ENCODE data around the gene PLA2G2A.
"Not testable (repeated sequence)": the region's sequence is repeated elsewhere in the genome, so short reads cannot be mapped to it uniquely, and the experiment has no call there.

Gene PLA2G2A

DNA sequence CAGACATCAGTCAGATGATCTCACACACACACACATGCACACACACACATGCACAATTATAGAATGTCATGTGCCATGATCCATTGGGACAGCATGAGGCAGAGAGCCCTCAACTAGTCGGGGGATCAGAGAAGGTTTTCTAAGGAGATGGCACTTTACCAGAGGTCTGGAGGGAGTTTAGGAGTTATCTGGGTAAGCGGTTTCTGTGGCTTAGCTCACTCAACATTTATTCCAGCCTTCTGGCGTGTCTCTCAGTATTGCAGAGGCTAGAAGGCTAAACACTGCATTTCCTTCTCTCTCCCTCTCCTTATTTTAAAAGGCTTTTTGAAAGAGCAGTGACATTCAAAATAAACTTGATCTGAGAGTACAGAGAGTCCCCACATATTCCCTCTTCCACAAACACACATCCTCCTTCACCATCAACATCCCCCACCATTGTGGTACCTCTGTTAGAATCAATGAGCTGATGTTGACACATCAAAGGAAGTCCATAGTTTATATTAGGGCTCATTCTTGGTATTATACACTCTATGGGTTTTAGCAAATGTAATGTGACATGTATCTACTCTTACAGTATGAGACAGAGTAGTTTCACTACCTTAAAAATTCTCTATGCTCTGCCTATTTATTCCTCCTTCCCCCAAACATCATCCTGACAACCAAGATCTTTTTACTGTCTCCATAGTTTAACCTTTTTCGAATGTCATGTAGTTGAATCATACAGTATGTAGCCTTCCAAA lies 9.0 kb upstream of the PLA2G2A start:
- no peak for TF ChIP-seq CTCF (IDR thresholded peaks at IDR 0.05)
- no peak overlapping the region for H3K27ac ChIP-seq
- no peaks in the 10 kb centered on the region for H3K4me1 ChIP-seq (ENCODE audit: control insufficient read depth in 1 of 2, insufficient read depth in 1 of 2, low read depth in 1 of 2, low read length in 1 of 2)
- H3K36me3 ChIP-seq, result no peaks in the 10 kb centered on the region
- peaks cover 63% of the 10 kb centered on the region for H3K27me3 ChIP-seq
- H3K9me3 ChIP-seq, result no peaks in the 10 kb centered on the region
- no peak overlapping the region for H3K4me3 ChIP-seq (ENCODE audit: low read depth in 1 of 2, low read length in 1 of 2)

DNA sequence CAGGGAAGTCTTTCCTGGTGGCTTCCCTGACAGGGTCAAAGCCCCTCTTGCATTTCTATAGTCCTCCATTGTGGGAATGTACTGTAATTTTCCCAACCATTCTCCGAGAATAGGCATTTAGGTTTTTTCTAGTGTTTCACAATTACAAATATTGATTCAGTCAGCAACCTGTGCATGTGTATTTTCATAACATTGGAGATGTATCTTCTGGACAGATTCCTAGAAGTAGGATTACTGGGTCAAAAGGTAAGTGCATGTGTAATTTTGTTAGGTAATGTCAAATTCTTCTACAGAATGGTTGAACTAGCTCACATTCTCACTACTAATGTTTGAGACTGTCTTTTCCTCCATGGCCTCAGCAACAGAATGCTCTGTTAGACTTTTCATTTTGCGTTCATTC lies 8.3 kb upstream of the PLA2G2A start:
- H3K4me1 ChIP-seq (ENCODE audit: control insufficient read depth in 1 of 2, insufficient read depth in 1 of 2, low read depth in 1 of 2, low read length in 1 of 2), result no peaks in the 10 kb centered on the region
- TF ChIP-seq CTCF (IDR thresholded peaks at IDR 0.05), result no peak
- H3K27ac ChIP-seq, result no peak overlapping the region
- H3K4me3 ChIP-seq (ENCODE audit: low read depth in 1 of 2, low read length in 1 of 2), result no peak overlapping the region
- H3K9me3 ChIP-seq, result no peaks in the 10 kb centered on the region
- no peaks in the 10 kb centered on the region for H3K36me3 ChIP-seq
- peaks cover 56% of the 10 kb centered on the region for H3K27me3 ChIP-seq

GRCh38 chr1:19984409-19985016 lies 5.1 kb upstream of the PLA2G2A start:
- not testable (repeated sequence) for H3K36me3 ChIP-seq; H3K9me3 ChIP-seq; H3K4me3 ChIP-seq (ENCODE audit: low read depth in 1 of 2, low read length in 1 of 2); H3K4me1 ChIP-seq (ENCODE audit: control insufficient read depth in 1 of 2, insufficient read depth in 1 of 2, low read depth in 1 of 2, low read length in 1 of 2); H3K27ac ChIP-seq
- H3K27me3 ChIP-seq, result peaks cover 45% of the 10 kb centered on the region

DNA sequence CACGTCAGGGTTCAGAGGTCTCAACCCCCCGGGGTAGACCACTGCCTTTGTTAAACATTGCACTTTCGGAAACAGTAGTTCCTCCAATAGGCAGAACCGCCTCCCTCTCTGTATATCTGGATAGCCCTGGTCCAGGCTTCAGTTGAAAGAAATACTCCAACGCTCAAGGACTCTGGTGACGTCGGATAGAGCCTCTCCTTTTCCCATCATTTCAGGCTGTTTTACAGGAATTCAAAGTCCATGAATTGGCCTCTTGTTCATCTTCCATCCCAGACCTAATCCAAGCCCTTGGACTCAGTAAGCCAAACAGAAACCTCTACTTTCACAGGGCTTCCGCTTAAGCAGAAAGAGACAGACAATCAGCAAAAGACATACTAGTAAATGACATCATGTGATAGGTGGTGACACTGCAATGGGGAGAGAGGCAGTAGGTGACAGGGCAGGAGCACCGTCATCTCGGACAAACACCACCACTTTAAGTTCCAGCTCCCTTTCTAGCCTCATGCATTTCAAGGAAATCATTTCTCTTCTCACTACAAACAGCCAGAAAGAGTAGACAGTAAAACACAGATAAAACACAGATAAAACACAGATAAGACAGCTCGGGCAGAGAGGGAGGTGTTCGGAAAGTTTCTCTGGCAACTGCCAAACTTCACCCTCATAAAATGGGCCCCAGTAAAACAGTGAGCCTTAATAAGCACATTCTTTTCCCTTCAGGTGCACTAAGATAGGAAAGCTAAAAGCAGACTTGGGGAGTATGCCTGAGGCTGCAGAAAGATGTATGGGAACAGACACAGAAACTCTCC lies 2.3 kb upstream of the PLA2G2A start:
- TF ChIP-seq CTCF (IDR thresholded peaks at IDR 0.05), result no peak
- no peaks in the 10 kb centered on the region for H3K4me1 ChIP-seq (ENCODE audit: control insufficient read depth in 1 of 2, insufficient read depth in 1 of 2, low read depth in 1 of 2, low read length in 1 of 2)
- H3K36me3 ChIP-seq, result no peaks in the 10 kb centered on the region
- no peak overlapping the region for H3K27ac ChIP-seq
- no peak overlapping the region for H3K4me3 ChIP-seq (ENCODE audit: low read depth in 1 of 2, low read length in 1 of 2)
- peaks cover 26% of the 10 kb centered on the region for H3K27me3 ChIP-seq
- H3K9me3 ChIP-seq, result no peaks in the 10 kb centered on the region

DNA sequence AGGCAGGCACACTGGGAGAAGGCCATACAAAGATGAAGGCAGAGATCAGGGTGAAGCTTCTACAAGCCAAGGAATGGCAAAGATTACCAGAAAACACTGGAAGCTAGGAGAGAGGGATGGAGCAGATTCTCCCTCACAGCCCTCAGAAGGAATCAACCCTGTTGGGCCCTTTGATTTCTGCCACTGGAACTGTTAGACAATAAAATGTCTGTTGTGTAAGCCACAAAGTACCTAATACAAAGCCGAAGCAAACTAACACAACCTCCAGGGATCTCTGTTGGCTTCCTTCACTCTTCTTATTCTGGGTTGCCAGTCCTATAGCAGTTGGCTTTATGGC lies 1.7 kb upstream of the PLA2G2A start:
- no peaks in the 10 kb centered on the region for H3K36me3 ChIP-seq
- no peak overlapping the region for H3K27ac ChIP-seq
- peaks cover 29% of the 10 kb centered on the region for H3K27me3 ChIP-seq
- H3K4me1 ChIP-seq (ENCODE audit: control insufficient read depth in 1 of 2, insufficient read depth in 1 of 2, low read depth in 1 of 2, low read length in 1 of 2), result no peaks in the 10 kb centered on the region
- no peaks in the 10 kb centered on the region for H3K9me3 ChIP-seq
- TF ChIP-seq CTCF (IDR thresholded peaks at IDR 0.05), result no peak
- H3K4me3 ChIP-seq (ENCODE audit: low read depth in 1 of 2, low read length in 1 of 2), result no peak overlapping the region

DNA sequence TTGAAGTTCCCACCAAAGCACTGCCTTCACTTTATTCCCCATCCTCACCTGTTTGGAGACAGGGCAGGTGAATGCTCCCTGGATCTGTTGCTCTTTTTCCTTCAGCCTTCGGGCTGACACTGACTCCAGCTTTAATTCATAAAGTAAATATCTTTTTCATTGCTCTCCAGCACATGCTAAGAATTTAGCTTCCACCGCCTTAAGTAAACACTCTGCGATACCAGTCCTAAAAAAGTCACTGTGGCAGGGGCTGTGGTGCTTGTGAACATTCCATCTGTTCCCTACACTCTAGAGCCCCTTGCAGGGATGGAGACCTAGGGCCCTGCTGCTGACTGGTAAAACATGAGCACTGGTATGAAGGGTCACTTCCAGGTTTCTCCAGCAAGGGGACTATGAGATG lies 896 bp upstream of the PLA2G2A start:
- no peak overlapping the region for H3K4me3 ChIP-seq (ENCODE audit: low read depth in 1 of 2, low read length in 1 of 2)
- no peak for TF ChIP-seq CTCF (IDR thresholded peaks at IDR 0.05)
- H3K36me3 ChIP-seq, result no peaks in the 10 kb centered on the region
- H3K27ac ChIP-seq, result no peak overlapping the region
- peaks cover 38% of the 10 kb centered on the region for H3K27me3 ChIP-seq
- no peaks in the 10 kb centered on the region for H3K9me3 ChIP-seq
- H3K4me1 ChIP-seq (ENCODE audit: control insufficient read depth in 1 of 2, insufficient read depth in 1 of 2, low read depth in 1 of 2, low read length in 1 of 2), result no peaks in the 10 kb centered on the region

Data from neutrophil (primary cell).